Stimulated activated CD8-positive, alpha-beta memory T cell treated with anti-CD3 and anti-CD28 coated beads, Interleukin-12 subunit alpha, Interleukin-12 subunit beta, amount 100 ng/mL, for 4 hours (primary cell): ENCODE data around the gene TDRKH.
A peak's percentile ranks its signal among the peaks of the same experiment; 100 is the strongest.

Experiments used
- DNase-seq: peaks from one replicate; pipeline ENCODE4 v3.0.0-alpha.2; 2020; ENCODE audit warnings: low read depth

Gene TDRKH, protein sequence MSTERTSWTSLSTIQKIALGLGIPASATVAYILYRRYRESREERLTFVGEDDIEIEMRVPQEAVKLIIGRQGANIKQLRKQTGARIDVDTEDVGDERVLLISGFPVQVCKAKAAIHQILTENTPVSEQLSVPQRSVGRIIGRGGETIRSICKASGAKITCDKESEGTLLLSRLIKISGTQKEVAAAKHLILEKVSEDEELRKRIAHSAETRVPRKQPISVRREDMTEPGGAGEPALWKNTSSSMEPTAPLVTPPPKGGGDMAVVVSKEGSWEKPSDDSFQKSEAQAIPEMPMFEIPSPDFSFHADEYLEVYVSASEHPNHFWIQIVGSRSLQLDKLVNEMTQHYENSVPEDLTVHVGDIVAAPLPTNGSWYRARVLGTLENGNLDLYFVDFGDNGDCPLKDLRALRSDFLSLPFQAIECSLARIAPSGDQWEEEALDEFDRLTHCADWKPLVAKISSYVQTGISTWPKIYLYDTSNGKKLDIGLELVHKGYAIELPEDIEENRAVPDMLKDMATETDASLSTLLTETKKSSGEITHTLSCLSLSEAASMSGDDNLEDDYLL

DNA sequence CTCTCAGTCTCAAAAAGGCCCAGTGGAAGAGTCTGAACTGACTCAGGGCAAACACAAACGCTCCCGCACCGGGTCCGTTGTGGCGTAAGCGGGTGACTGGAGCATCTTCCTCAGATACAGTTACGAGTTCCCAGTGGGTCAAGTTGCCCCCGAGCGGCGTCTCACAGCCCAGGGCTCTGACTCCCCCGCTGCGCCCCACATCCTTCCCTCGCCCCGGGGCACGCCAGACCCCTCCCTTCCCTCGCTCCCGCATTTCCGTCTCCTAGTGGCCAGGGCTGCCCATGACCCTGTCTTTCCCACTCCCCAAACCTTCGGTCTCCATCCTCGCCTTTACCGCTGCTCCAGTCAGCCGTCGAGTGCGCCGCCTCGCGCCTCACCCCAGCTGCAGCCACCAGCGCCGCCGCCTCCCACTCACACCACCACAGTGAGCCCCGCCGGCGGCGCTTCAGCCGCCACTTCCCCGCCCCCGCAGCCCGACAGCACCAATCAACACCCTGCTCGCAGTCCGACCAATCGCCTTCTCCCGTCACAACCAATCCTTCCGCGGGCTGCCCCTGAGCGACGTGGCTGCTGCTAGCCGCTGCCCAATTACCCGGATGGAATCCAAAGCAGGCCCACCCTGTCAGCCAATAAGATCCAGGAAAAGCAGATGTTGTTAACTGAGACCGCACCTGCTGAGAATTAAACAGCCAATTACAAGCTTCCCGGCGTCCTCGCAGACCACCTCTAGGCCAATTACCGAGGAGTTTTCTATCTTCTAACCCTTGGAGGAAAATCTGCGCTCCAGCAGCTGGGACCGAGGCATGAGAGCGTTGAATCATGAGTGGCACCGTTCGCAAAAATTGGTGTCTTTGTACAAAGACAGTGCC is at the start of gene TDRKH:
Gene TDRKH, minus strand, starts transcription at position 430 of the 869 bp plus-strand sequence. CDS start 7,478 bp downstream, outside the sequence.
- peak; percentile 96 for DNase-seq

DNA sequence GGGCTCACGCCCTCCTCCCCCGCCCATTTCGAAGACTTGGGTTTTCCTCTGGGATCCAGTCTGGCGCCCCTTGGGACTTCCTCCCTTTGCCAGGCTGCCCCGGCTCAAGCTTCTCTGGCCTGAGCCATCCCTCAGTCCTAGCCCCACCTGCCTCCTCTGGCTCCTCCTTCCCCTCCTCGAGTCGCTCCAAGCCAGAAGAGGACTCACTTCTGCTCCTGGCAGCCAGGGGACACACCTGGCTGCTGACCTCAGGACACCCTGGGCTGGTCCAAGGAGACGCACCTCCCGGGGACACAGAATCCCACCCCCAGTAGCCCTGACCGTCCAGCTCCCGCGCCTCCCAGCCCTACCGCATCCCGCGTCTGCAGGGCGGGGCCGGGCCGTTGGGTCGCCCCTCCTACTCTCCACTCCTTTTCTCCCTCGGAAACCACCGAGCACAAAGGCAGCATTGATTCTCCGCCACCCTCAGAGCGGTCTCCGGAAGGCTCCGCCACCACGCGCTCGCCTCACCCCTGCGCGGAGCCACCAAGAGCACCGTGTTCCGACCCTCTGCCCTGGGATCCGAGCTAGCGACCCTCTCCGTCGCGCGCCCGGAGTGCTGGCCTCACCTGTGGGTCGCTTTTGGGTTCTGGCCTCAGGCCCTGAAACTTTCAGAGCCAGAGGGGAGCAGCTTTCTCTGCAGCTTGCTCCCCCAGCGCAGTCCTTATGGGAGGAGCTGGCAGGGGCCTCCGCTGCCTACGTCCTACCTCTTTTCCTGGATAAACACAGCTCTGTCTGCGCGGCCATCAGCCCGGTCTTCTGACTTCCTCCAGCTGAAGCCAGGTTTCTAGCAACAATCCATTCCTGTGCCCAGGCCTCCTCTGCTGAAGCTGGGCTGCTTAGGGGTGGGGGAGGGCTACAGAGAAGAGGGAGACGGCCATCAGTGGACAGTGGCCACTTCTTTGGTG is 49.4 kb upstream of the TDRKH start, which contains the start of gene C2CD4D:
Gene C2CD4D, minus strand, starts transcription at position 364 of the 947 bp plus-strand sequence. CDS start 831 bp downstream, outside the sequence.
- peak; percentile 45 for DNase-seq

DNA sequence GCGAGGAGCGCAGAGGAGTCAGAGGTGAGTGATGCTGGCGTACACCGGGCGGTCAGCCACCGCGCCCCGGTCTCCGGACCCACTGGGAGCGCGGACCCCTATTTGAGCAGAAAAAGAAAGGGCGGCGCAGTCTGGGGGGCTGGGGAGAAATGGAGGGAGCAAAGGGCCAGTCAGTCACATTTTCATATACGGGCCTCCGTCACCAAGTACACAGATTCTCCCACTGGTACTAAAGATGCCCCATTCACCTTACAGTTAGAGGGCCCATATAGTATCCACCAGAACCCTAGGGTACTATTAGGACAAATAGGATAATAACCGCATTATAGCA is 48.7 kb upstream of the TDRKH start:
- DNase-seq = no peak

DNA sequence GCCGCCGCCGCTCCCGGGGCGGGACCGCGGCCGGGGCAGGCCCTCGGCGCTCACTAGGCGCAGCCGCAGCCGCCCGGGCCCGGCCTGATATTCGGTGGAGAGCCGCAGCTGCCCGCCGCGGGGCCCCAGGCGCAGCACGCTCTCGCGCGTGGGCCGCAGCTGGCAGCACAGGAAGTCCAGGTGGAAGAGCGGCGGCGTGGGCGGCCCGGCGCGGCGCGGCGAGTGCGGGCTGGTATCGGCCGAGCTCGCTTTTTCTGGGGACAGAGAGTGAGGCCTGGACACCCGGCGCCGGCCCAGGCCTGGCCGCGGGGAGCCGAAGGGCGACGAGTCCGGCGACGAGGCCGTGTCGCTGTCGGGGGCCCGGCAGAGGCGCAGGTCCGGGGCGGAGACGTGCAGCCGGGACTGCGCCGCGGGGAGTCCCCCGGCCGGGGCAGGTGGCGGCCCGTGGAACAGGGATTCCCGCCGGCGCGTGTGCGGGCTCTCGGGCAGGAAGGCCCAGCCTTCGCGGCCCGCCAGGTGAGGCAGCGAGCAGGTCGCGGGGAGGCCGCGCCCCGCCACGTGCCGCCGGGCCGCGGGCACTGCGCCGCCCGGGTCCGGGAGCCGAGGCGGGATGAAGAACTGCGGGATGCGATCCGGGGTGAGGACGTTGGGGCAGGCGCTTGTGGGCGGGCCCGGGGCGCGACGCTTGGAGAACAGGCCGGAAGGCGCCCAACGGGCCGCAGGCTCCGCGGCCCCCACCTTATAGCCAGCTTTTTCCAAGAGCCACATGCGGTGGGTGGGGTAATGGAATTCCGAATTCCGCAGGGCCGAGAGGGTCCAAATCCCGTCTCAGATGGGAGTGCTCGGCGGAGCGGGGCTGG is 48.2 kb upstream of the TDRKH start:
- peak; percentile 28 for DNase-seq

DNA sequence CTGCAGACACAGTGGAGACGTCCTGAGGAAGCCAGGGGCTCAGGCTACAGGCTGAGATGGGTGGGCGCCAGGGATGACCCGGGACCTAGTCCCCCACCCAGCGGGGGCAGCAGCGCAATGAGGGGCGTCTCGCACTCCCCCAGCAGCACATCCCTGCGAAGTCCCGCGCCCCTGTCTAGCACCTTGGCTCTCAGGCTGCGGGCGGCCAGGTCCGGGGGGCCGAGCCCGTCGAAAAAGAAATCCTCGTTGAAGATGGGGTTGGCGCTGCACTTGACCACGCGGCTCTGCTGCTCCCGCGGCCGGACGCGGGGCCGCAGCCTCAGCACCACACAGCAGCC is 47.6 kb upstream of the TDRKH start:
- DNase-seq = no peak

DNA sequence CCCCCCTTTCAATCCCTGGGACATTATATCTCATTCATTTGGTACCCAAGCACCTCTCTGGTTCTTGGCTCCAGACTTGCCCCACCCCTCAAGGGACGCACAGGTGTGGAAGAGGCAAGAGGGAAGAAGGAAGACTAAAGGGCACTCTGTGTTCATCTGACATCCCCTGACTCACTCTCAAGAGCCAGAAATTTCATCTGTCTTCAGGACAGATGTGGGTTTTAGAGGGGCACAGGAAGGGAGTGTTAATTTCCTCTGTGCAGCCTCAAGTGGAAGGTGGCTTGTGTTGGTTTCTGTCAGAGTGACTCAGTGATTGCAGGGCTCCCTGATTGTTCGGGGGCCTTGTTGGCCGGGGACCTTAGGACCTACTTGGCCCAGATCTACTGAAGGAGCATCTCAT is 46.9 kb upstream of the TDRKH start:
- no peak for DNase-seq

DNA sequence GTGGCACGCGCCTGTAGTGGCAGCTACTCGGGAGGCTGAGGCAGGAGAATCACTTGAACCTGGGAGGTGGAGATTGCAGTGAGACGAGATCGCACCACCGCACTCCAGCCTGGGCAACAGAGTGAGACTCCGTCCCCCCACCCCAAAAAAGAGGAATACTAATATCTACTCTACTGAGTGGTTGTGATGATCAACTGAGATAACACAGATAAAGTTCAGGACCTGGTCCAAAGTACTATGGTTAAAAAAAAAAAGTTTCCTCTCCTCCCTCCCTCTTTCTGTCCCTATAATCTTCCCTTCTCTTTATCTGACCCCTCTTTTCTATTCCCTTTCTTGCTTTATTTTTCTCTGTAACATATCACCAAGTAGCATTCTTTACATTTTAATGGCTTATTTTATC is 45.3 kb upstream of the TDRKH start:
- no peak for DNase-seq

DNA sequence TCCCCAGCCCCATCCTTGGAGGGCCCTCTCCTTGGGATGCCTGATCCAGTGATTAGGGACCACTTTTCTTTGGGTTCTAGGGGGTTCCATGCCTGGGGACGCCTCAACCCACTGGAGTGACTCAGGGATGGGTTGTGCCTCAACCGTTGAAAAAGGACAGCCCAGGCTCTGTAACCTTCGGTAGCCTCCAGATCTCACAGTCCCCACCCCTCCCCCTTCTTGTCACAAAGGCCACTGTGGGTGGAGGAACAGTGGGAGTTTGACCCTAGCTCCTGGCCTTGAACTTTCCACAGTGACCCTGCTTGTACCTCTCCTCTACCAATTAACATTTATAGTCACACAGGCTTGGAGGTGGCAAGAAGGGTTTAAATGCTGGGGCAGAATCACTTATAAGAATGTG is 43.9 kb upstream of the TDRKH start:
- DNase-seq = no peak

DNA sequence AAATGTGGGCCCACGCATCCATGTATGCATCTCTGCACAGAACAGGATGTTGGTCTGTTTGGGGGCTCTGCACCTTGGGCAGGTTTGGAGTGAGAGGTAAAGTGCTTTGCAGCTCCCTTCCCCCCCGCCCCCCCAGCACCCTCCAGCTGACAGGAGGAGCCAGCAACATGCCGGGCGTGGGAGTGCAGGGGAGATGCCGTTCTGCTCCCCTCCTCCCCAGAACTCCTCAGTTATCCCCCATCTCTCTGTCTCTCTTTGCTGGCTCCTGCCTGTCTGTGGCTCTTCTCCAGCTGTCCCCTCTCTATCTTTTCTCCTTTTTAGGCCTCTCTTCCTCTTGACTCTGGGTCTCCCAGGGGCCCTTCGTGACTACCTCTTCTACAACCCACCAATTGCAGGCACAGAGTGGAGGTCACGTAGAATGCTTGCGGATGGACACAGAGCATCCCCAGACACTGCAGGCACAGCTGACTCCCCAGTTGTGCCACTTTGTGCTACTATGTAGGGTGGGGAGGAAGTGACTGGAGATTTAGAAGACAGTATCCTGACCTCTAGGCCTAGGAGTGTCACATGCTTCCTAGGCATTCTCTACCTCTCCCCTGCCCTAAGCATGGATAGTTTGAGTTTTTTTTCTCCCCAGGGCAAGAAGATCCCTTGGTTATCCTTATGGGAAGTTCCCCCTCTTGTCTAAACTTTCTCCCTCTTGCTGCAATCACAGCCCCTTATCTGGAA is 43.0 kb upstream of the TDRKH start:
- DNase-seq = no peak

DNA sequence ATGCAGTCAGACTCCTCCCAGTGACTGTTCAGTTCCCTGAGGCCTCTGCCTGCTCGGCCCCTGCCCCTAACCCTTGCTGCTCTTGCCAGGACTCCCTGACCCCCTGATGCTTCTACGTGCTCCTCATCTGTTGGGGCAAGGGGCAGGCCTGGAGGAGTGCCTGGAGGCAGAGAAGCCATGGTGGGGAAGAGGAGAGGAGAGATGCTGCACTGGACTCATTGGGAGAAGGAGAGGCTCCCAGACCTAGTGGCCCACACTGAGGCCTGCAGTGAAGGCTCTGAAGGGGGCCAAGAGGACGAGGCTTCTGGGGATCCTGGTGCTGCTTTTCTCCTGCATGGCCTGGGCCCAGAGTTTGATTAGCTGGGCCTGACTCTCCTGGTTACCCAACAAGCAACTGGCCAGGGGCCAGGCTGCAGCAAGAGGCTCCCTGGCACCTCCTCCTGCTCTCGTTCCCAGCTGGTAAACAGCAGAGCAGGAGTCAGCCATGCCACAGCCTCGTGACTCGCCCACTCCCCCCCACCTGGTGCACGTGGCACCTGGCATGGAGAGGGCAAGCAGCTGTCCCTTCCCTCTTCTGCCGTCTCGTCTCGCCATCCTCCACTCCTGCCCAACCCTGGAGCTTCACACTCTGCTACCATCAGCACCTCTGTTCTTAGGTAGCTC is 42.1 kb upstream of the TDRKH start:
- DNase-seq = no peak

DNA sequence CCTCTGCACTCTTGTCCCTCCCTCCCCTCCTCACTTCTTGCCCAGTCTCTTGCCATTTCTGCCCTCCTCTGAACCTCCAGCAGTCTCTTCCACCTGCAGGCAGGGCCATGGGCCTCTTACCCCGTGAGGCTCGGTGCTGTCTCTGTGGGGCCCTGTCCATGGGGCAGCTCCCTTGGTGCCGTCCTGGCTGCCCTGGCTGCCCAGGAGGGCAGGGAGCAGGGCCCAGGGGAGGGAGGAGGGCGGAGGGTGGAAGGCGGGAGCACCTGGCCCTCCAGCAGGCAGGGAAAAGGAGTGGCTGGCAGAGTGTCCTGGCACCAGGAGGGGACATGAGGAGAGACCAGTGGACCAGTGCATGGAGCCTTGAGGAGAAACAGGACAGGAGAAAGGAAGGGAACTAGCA is 41.3 kb upstream of the TDRKH start, which contains the start of gene RORC:
Gene RORC, minus strand, starts transcription at position 198 of the 400 bp plus-strand sequence. Its CDS starts 38 bp downstream, at position 160.
- no peak for DNase-seq

DNA sequence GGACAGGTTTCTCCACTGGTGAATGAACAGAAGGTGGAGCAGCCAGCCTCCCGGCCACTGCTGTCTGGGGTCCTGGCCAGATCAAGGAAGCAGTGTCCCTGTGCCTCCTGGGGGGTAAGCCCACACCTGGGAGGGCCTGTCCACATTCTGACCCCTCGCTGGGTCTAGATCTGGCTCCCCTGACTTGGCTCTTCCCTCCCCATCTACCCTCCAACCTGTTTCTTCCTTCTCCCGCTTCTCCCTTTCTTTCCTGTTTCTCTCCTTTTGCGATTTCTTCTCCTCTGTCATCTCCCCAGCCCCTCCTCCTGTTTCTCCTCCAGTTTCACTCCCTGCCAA is 40.9 kb upstream of the TDRKH start:
- no peak for DNase-seq

DNA sequence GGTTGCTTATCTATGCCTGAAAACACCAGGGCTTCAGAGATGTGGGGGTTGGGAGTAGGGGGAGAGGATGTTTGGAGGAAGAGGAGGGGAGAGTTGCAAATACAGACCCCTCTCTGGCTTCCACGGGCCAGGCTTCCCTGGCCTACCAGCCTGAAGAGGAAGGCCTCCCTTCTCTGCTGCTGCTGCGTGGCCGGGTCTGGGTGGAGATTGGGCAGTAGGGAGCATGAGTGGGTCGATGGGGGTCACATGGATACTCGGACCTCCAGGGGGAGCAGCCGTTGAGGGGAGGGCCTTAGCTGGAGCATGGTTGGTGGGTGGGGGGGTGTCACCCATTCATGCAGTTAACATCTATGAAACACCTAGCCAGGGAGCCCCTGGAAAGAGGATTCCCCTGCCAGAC is 39.8 kb upstream of the TDRKH start:
- DNase-seq = no peak

DNA sequence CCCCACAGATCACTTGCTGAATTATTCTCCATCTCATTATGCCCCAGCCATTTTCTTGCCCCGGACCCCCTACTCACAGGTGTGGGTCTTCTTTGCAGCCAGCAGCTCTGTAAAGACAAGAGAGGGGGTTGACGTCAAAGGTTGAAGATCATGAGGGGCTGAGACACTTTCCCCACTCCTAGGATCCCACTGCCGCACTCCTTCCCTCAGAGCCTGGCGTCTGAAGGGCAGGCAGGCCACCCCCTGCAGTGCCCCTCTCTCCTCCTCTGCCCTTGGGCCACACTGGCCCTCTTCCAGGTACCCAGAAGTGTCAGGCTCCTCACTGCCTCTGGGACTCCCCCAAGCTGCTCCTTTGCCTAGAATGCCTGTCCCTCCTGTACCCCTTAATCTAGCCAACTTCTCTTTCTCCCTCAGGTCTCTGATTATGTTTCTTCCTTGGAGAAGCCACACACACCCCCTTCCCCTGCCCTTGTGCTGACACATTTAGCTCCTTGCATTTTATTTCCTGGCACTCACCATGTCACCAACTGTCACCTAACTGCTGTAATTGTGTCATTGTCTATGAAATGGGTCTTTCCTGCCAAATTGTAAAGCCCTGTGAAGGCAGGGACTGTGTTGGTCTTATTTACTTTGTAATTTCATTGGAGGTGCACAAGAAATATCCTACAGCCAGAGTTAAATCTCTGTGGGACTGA is 39.2 kb upstream of the TDRKH start:
- DNase-seq = no peak

DNA sequence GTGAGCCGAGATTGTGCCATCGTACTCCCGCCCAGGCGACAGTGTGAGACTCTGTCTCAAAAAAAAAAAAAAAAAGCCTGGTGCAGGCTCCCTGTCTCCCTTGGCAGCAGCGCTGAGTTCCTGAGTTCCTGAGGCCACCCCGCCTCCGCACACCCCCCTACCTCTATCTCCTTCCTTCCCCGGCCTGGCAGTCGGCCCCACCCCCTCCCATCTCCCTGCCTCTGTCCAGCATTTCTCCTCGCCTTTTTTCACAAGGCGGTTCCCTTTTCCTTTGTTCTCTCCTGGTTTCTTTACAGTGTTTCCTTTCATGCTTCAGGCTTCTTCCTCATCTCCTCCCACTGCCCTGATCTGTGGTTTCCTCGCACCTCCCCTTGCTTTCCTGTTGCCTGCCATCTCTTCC is 38.6 kb upstream of the TDRKH start:
- DNase-seq = no peak

DNA sequence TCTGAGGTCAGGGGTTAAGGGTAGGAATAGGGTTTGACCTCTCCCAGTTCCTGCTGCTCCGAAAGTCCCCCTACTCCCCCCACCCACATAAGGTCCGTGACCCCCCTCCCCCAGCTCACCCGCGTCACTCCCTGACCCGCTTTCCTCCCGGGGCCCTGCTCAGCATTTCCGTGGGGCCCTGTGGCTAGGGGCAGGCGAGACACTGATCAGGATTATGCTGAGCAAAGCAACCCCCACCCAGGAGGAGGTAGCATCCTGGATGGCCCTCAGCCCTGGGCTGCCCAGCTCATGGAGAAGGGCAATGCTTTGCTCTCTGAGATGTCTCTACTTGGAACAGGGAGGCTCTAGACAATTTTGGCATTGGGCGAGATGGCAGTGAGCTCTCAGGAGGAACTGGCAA is 37.6 kb upstream of the TDRKH start:
- DNase-seq = no peak

DNA sequence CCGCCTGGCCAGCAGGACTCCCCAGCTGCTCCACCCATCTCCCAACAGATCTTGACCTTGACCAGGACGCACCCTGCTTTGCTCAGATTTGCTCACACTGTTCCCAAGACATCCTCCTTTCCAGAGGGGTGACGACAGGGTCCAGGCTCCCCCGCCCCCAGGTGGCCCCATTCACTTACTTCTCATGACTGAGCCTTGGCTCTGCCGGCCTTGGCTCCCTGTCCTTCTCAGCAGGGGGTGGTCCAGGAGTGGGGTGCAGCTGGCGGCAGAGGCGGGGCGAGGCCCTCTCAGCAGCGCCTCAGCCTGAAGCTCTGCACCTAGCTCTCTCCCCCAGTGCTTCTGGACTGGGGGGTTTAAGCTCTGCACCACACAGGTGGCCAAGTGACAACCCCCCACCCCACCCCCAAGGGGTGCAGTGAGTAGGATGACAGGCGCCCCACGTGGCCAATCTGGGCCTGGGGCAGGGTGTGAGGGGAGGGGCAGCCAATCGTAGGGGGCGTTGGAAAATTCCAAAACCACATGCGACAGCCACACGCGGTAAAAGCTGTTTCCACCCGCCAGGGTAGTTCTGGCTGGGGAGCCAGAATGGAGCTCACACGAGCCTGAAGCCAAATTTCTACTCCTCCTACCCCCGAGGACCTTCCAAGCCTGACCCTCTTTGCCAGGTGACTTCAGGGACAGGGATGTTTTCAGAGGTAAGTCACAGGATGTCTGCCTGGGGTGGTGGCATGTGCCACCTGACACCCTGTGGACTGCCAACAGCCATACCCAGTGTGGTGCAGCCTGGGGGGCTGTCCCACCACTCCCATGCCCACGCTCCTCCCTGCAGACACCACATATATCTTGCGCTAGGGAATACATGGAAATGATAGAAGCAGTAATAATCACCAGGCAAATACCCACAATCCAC is 35.7 kb upstream of the TDRKH start:
- DNase-seq = peak; percentile 40

DNA sequence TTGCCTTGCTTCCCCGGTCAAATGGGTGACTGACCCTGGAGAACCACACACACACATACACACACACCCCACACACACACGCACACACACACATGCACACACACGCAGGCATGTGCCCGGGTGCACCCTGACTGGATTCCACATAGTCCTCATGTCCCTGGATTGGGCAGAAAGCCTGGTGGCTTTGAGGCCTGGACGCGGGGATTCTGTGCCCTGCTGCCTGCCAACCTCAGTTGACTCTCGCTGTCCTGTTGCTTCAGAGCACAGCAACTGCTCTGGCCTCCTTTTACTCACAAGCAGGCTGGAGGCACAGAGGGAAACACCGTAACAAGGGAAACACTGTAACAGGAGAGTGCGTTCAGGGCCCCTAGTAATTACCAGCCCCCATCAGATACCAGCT is 34.9 kb upstream of the TDRKH start:
- no peak for DNase-seq
